Stimulated activated CD4-positive, alpha-beta T cell treated with anti-CD3 and anti-CD28 coated beads, Interleukin-12 subunit alpha, Interleukin-12 subunit beta, amount 100 ng/mL, for 4 hours (primary cell): ENCODE measurements around the gene HECTD4.

ENCODE experiments used
- DNase-seq: peaks from one replicate; pipeline ENCODE4 v3.0.0-alpha.2; 2020

Gene HECTD4

GRCh38 chr12:112317481-112317880 is 64.8 kb downstream of the HECTD4 start:
- DNase-seq, result no peak

GRCh38 chr12:112314981-112315380 is 67.2 kb downstream of the HECTD4 start:
- no peak for DNase-seq

DNA sequence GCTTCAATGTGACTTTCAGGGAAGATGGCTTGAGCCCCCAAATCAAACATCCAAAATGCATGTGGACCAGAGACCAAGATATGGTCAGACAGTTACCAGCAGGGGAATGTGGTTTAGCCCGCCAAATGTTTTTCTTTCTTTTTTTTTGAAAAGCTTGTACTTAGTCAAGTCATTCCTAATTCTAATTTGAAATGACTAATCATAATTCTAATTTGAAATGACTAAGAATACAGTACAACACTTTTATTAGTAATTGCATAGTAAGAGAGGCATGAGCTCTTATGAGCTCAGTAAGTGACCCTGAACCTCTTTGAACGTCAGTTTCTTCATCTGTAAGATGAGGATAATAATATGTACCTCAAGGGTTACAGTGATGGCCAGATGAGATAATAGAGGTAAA is 72.4 kb downstream of the HECTD4 start:
- no peak for DNase-seq

- DNase-seq, result no peak
Measured at GRCh38 chr12:112308652-112309051, 73.6 kb downstream of the HECTD4 start.

GRCh38 chr12:112308161-112308560 is 74.1 kb downstream of the HECTD4 start:
- no peak for DNase-seq

DNA sequence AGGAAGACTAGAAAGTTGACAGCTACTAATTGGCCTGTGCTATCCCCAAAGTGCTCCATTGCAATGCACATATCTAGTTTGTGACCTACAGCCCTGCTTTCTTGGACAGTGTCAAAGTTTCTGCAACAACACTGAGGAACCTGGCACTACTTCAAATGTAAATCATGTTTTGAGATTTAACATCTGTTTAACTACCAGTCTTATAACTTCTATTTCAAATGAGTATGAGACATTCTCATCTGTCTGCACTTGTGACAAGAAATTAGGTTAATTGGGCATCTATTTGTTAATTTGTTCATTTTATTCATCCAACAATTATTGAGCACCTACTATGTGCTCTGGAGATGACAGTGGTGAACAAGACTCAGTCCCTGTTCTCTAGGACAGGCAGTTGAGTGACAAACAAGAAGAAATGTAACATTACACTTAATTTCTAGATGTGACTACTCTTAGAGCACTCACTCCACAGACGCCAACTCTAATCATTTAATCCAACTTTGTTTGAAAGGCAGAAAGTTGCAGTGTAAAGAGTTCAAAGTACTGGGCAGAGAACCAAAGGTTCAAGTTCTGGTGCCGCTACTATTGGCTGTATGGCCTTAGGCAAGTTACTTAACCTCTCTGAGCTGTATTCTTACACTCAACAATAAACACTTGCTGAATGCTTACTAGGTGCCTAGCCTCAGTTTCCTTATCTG is 74.8 kb downstream of the HECTD4 start:
- DNase-seq, result no peak

- DNase-seq, result no peak
Measured at GRCh38 chr12:112305951-112306350, 76.3 kb downstream of the HECTD4 start.

DNA sequence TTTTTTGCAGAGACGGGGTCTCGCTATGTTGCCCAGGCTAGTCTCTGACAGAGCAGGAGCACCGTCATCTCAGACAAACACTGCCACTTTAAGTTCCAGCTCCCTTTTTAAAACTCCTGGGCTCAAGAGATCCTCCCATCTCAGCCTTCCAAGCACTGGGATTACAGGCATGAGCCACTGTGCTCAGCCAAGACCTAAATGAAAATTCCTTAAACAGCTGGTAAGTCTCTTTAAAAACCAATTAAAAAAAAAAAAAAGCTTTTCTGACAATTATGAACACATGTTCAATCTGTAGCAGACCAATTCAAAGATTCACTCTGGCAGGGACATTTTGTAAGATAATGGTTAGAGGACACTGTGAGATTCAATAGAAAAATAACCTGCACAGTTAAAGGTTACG is 77.8 kb downstream of the HECTD4 start:
- DNase-seq, result no peak

DNA sequence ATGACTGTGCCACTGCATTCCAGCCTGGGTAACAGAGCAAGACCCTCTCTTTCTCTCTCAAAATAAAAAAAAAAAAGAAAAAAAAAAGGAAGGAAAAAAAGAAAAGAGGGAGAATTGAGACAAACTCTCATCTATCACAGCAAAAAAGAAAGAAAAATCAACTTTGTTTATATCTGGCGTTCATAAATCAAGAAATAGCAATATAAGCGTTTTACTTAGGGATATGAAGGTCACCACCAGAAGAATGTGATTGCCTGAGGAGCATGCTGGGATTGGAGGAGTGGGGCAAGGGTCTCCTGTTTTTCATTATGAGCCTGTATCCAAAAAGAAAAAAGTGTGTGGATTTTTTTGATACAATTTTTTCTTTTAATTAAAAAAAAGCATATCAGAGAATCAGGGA is 78.4 kb downstream of the HECTD4 start:
- no peak for DNase-seq

DNA sequence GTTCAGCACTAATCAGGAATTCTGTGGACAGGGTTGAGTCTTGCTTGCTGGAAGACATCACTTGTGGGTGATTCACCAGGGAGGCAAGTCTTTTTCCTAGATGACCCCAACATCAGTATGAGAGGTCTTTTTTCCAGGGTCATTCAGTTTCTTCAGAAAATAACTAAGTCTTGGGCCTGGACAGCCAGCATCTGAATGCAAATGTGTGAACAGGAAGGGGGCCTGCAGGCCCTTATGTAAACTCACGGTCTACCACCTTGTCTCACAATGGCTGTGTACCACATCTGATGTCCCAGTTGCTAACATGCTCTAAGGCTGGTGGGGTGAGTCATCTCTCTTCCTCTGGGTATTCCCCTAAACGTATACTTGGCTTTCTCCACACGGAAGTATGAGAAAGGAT is 79.2 kb downstream of the HECTD4 start:
- peak; percentile 3 for DNase-seq

- DNase-seq, result no peak
Measured at GRCh38 chr12:112299704-112300103, 82.5 kb downstream of the HECTD4 start.

DNA sequence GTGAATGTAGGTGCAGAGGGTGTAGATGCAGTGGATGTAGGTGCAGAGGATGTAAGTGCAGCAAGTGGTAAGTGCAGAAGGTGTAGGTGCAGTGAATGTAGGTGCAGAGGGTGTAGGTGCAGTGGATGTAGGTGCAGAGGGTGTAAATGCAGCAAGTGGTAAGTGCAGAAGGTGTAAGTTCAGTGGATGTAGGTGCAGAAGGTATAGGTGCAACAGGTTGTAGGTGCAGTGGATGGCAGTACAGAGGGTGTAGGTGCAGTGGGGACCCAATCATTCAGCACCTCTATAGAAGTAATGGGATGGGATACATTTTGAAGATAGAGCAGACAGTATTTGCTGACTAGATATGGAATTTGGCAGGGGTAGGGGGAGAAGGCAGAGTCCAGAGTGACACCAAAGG is 85.0 kb downstream of the HECTD4 start:
- DNase-seq, result no peak

DNA sequence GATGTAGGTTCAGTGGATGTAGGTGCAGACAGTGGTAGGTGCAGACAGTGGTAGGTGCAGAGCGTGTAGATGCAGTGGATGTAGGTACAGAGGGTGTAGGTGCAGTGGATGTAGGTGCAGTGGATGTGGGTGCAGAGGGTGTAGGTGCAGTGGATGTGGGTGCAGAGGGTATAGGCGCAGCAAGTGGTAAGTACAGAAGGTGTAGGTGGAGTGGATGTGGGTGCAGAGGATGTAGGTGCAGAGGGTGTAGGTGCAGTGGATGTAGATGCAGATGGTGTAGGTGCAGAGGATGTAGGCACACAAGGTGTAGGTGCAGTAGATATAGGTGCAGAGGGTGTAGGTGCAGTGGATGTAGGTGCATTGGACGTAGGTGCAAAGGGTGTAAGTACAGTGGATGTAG is 86.0 kb downstream of the HECTD4 start:
- no peak for DNase-seq

- no peak for DNase-seq
Measured at GRCh38 chr12:112294793-112295192, 87.4 kb downstream of the HECTD4 start.

GRCh38 chr12:112288638-112289037 is 93.6 kb downstream of the HECTD4 start:
- DNase-seq, result no peak

GRCh38 chr12:112285600-112286401 is 96.4 kb downstream of the HECTD4 start:
- DNase-seq, result no peak

- no peak for DNase-seq
Measured at GRCh38 chr12:112283546-112283945, 98.7 kb downstream of the HECTD4 start.

DNA sequence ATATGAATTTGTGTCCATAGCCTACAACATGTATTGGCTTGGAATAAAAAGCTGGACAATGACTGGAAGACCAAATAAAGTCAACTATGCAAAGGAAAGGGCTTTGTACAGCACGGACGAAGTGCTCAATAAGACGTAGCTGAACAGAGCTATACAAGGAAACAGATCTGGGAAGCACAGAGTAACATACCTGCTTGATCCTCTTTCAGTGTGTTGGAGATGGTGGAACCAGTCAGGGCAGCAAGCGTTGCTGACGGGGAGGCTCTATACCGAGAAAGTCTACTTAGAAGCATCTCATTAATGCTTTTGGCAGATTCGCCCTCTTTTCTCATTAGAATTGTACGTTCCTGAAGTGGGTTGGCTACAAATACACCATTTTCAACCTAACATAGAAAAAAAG is 99.3 kb downstream of the HECTD4 start:
- DNase-seq, result no peak

- DNase-seq, result no peak
Measured at GRCh38 chr12:112275836-112276235, 106.4 kb downstream of the HECTD4 start.

GRCh38 chr12:112275207-112275606 is 107.0 kb downstream of the HECTD4 start:
- DNase-seq, result no peak

DNA sequence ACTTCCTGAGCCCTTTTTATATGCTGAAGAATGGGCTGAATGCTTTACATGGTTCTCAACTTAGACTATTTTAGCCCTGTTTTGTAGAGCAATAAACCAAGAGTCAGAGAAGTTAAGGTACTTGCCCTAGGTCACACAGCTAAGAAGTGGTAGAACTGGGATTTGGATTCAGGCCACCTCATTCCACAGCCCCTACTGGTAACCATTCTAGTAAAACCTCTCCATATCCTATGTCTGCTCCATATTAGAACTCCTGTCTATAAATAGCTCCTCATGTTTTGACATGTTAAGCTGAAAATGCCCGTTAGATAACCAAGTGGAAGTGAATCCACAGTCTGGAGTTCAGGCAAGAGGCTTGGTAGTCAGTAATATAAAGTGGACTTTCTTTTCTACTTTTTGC is 111.6 kb downstream of the HECTD4 start:
- no peak for DNase-seq

GRCh38 chr12:112266473-112266872 is 115.8 kb downstream of the HECTD4 start:
- DNase-seq, result no peak

DNA sequence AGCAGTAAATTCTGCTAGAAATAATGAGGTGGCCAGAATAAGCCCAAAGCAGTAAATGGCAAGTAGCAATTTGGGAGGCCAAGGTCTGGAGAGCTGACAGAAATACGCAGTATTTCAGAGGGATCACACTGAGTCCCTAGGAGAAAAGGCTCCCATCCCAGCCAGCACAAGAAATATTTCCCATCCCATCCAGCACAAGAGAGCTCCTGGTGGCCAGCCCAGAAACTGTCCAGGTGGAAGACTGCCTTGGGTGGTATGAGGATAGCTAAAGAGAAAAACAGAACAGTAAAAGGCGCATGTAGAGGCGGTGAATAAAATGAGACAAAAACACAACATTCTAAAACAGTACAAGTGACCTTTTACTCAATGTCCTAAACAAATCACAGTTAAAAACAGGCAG is 120.7 kb downstream of the HECTD4 start:
- DNase-seq, result no peak

- no peak for DNase-seq
Measured at GRCh38 chr12:112258926-112259325, 123.3 kb downstream of the HECTD4 start.

DNA sequence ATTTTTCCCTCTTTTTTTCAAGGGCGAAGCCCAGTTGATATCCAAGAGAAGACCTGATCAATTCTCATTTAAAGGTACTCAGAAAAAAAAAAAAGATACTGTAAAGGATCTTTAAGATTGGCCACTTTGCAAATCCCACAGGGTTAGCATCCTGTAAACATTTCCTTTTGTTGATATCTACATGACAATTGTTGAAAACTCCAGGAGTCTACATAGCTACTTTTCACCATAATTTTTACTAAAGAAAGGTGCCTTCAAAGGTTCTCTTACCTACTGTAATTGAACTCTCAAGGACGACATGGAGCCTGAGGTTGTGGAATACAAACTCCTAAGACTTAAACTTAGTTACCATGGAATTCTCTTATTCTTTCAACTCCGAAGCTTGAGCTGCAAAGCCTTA is 125.5 kb downstream of the HECTD4 start:
- no peak for DNase-seq
